ENCODE data around the gene FERMT3.

The FERMT3 gene

GRCh38 chr11:64222651-64223000 is 16.1 kb downstream of the FERMT3 start:
- no peak overlapping the region for H3K4me3 ChIP-seq (ENCODE audit: low read length)
- no peak for DNase-seq (ENCODE audit: low read depth)
- TF ChIP-seq, protein P1, sequence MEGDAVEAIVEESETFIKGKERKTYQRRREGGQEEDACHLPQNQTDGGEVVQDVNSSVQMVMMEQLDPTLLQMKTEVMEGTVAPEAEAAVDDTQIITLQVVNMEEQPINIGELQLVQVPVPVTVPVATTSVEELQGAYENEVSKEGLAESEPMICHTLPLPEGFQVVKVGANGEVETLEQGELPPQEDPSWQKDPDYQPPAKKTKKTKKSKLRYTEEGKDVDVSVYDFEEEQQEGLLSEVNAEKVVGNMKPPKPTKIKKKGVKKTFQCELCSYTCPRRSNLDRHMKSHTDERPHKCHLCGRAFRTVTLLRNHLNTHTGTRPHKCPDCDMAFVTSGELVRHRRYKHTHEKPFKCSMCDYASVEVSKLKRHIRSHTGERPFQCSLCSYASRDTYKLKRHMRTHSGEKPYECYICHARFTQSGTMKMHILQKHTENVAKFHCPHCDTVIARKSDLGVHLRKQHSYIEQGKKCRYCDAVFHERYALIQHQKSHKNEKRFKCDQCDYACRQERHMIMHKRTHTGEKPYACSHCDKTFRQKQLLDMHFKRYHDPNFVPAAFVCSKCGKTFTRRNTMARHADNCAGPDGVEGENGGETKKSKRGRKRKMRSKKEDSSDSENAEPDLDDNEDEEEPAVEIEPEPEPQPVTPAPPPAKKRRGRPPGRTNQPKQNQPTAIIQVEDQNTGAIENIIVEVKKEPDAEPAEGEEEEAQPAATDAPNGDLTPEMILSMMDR (IDR thresholded peaks at IDR 0.05; ENCODE audit: insufficient read depth, low read depth, low read length, missing control alignments), result no peak

DNA sequence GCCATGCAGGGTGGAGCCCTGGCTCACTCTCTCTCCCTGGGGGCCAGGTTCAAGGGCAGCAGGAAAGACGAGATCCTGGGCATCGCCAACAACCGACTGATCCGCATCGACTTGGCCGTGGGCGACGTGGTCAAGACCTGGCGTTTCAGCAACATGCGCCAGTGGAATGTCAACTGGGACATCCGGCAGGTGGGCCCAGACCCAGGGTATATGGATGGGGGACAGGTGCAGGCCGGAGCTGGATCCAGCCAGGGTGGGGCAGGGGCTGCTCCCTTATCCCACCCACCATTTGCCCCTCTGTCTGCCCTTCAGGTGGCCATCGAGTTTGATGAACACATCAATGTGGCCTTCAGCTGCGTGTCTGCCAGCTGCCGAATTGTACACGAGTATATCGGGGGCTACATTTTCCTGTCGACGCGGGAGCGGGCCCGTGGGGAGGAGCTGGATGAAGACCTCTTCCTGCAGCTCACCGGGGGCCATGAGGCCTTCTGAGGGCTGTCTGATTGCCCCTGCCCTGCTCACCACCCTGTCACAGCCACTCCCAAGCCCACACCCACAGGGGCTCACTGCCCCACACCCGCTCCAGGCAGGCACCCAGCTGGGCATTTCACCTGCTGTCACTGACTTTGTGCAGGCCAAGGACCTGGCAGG is 16.6 kb downstream of the FERMT3 start:
- H3K4me3 ChIP-seq (ENCODE audit: low read length), result no peak overlapping the region
- no peak for DNase-seq (ENCODE audit: low read depth)

GRCh38 chr11:64224151-64224890 is 17.8 kb downstream of the FERMT3 start:
- H3K4me3 ChIP-seq (ENCODE audit: low read length), result no peak overlapping the region
- peak; percentile 75 for DNase-seq (ENCODE audit: low read depth)
- TF ChIP-seq, protein P1 (IDR thresholded peaks at IDR 0.05; ENCODE audit: insufficient read depth, low read depth, low read length, missing control alignments), result no peak

More for the DNA sequence above, 16.6 kb downstream of the FERMT3 start:
- TF ChIP-seq, protein P1 (IDR thresholded peaks at IDR 0.05; ENCODE audit: insufficient read depth, low read depth, low read length, missing control alignments), result no peak

DNA sequence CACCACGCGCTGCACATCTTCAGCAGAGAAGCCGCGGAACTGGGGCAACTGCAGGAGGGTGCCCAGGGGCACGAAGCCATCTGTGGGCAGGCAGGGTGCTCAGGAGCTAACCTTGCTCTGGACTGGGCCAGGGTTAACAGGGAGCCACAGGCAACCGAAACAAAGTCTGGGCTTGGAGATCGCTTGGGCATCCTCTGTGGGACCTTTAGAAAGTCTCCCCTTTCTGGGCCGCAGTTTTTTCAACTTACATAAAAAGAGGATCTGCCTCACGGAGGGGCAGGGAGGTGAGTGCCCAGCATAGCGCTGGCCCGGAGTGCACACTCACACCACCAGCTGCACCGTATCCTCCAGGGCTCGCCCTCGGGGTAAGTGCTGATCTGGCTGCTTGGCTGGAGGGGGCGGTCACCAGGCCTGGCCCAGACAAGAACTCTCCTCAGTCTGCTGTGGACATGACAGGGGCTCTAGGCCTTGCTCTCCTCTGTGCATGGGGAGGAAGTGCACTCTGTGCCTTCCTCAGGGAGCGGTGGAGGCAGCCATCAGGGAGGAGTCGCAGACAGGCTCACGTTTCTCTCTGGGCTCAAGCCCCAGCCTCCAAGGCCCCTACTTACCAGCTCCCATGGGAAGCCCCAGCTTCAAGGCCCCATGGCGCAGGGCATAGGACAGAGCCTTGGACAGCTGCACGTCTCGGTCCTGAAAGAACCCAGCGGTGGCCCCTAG is 18.5 kb downstream of the FERMT3 start:
- TF ChIP-seq, protein P1 (IDR thresholded peaks at IDR 0.05; ENCODE audit: insufficient read depth, low read depth, low read length, missing control alignments), result no peak
- H3K4me3 ChIP-seq (ENCODE audit: low read length), result peak overlapping the region; percentile 74
- DNase-seq (ENCODE audit: low read depth), result no peak

DNA sequence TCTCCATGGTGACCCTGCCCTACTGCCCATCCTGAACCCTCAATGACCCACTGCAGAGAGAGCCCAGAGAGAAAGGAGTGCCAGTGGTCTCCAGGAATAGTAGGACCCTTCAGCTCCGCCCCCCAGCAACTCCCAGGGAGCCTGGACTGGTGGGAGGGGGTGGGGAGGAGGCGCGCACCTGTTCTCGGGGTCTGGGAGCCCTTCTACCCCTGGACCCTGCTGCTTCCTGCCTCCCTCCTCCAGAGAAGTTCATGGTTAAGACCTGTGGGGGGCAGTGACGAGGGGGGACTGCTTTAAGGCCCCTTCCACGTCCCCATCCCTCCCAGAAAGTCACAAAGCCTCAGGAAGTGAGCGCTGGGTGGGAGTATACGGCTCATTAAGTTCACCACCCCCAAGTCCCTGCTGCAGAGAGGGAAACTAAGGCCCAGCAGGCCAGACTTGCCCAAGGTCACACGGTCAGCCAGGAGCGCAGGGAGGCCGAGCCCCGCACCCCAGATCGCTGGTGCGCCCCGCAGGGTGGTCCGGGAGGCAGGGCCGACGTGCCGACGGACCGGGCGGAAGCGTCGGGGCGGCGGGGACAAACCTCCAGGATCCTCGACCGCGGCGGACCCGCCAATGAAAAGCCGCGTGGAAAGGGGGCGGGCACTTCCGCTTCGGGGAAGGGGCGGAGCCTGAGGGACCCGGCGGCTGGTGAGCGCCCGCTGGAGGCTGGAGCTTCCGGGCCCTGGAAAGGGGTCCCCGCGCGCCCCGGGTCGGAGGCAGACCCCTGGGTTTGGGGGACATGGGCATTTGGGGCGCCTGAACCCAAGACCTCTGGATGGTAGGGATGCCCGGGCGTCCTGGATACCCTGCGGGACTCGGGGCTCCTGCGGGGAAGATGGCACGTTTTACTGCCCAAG is 19.3 kb downstream of the FERMT3 start, which contains the start of the genes NUDT22 and TRPT1:
TSS of gene NUDT22 (plus strand) at position 667 of the 899 bp plus-strand sequence. CDS start 379 bp downstream, outside the sequence.
TSS of gene TRPT1 (minus strand) at position 579 of the 899 bp plus-strand sequence. CDS start at position 253, 326 bp downstream.
- peak within 1 kb of the TSS; percentile 74 for H3K4me3 ChIP-seq (ENCODE audit: low read length)
- DNase-seq (ENCODE audit: low read depth), result peak; percentile 83
- TF ChIP-seq, protein P1 (IDR thresholded peaks at IDR 0.05; ENCODE audit: insufficient read depth, low read depth, low read length, missing control alignments), result peak; percentile 44

- DNase-seq (ENCODE audit: low read depth), result no peak
- peak overlapping the region; percentile 74 for H3K4me3 ChIP-seq (ENCODE audit: low read length)
- TF ChIP-seq, protein P1 (IDR thresholded peaks at IDR 0.05; ENCODE audit: insufficient read depth, low read depth, low read length, missing control alignments), result no peak
Observed at GRCh38 chr11:64226507-64227051, 20.1 kb downstream of the FERMT3 start.
